NCI-H187 (cell line): ENCODE results near the gene SLC22A3.

ENCODE experiments used
- DNase-seq, 2 experiments: peaks; one replicate each; lab custom pipeline; 2025; lab: John Stamatoyannopoulos, UW

Gene SLC22A3

GRCh38 chr6:160417146-160417545, 69.0 kb downstream of the SLC22A3 start:
- no peak for DNase-seq

- DNase-seq: no peak
Observed at GRCh38 chr6:160417550-160417949, 69.4 kb downstream of the SLC22A3 start.

- DNase-seq: no peak
Observed at GRCh38 chr6:160418370-160418769, 70.2 kb downstream of the SLC22A3 start.

- DNase-seq: no peak
Observed at GRCh38 chr6:160419488-160419887, 71.3 kb downstream of the SLC22A3 start.

GRCh38 chr6:160420253-160420968, 72.2 kb downstream of the SLC22A3 start:
- no peak for DNase-seq

- DNase-seq: no peak
Observed at GRCh38 chr6:160420969-160421556, 72.9 kb downstream of the SLC22A3 start.

- DNase-seq: no peak
Observed at GRCh38 chr6:160421854-160422253, 73.7 kb downstream of the SLC22A3 start.

- DNase-seq: no peak
Observed at GRCh38 chr6:160424256-160424655, 76.1 kb downstream of the SLC22A3 start.

GRCh38 chr6:160426136-160426535, 78.0 kb downstream of the SLC22A3 start:
- no peak for DNase-seq

GRCh38 chr6:160427312-160428068, 79.3 kb downstream of the SLC22A3 start:
- DNase-seq: no peak

GRCh38 chr6:160428069-160428430, 79.9 kb downstream of the SLC22A3 start:
- no peak for DNase-seq

- no peak for DNase-seq
Observed at GRCh38 chr6:160428818-160429619, 80.8 kb downstream of the SLC22A3 start.

- no peak for DNase-seq
Observed at GRCh38 chr6:160429620-160429895, 81.4 kb downstream of the SLC22A3 start.

GRCh38 chr6:160430203-160430602, 82.0 kb downstream of the SLC22A3 start:
- DNase-seq: no peak

GRCh38 chr6:160430751-160431150, 82.6 kb downstream of the SLC22A3 start:
- no peak for DNase-seq

- no peak for DNase-seq
Observed at GRCh38 chr6:160431226-160431625, 83.0 kb downstream of the SLC22A3 start.

GRCh38 chr6:160431791-160432404, 83.7 kb downstream of the SLC22A3 start:
- no peak for DNase-seq

- DNase-seq: no peak
Observed at GRCh38 chr6:160435935-160436334, 87.8 kb downstream of the SLC22A3 start.

- no peak for DNase-seq
Observed at GRCh38 chr6:160437154-160437553, 89.0 kb downstream of the SLC22A3 start.

GRCh38 chr6:160437775-160438174, 89.6 kb downstream of the SLC22A3 start:
- DNase-seq: no peak

- no peak for DNase-seq
Observed at GRCh38 chr6:160438481-160438880, 90.3 kb downstream of the SLC22A3 start.

- no peak for DNase-seq
Observed at GRCh38 chr6:160439751-160440150, 91.6 kb downstream of the SLC22A3 start.
